Ovary (tissue), 9 donors: Measurements from ENCODE around the gene LIN28B. TPM values are rescaled to one million over a fixed set of nuclear protein-coding genes. Genes with fewer than 3 reads are reported as not detected.

Source experiments
- DNase-seq, 5 donors: peaks; one replicate each; pipeline ENCODE4 v3.0.0-alpha.2; 2019 to 2020
- H3K27ac ChIP-seq, 2 donors: fragments of 200-600 bp; one replicate each; pipeline versions ENCODE4 v1.5.1 to v1.8.0; 2019 to 2022
- H3K27me3 ChIP-seq: fragments of 200-600 bp; one replicate; pipeline ENCODE4 v1.8.0; 2022
- H3K36me3 ChIP-seq: fragments of 200-600 bp; sonication (generic); one replicate; pipeline ENCODE4 v1.5.1; 2019
- H3K4me1 ChIP-seq: one replicate; pipeline ENCODE4 v1.8.1; 2013; ENCODE audit warnings: mild to moderate bottlenecking, moderate library complexity; ENCODE audit not compliant: insufficient read depth
- H3K4me3 ChIP-seq: fragments of 200-600 bp; sonication (generic); one replicate; pipeline ENCODE4 v1.5.1; 2017
- H3K9me3 ChIP-seq, 2 donors: fragments of 200-600 bp in 1 of 2; sonication (generic) in 1 of 2; one replicate each; pipeline versions ENCODE4 v1.5.1 to v1.8.1; 2013 to 2019; ENCODE audit warnings: mild to moderate bottlenecking in 1 of 2, moderate library complexity in 1 of 2
- CTCF ChIP-seq, 3 donors: fragments of 450-650 bp in 2 of 3; fragments of 200-600 bp in 1 of 3; IDR thresholded peaks; one replicate each; pipeline versions ENCODE4 v1.5.1 to v1.8.0; 2016 to 2022; ENCODE audit warnings: antibody characterized with exemption in 3 of 3, mild to moderate bottlenecking in 1 of 3
- EP300 ChIP-seq: sonication (generic); formaldehyde crosslinking; IDR thresholded peaks from one replicate; pipeline ENCODE4 v1.6.1; 2017; ENCODE audit warnings: antibody characterized with exemption
- POLR2A ChIP-seq: fragments of 450-650 bp; IDR thresholded peaks from one replicate; pipeline ENCODE4 v1.6.1; 2017; ENCODE audit warnings: antibody characterized with exemption, mild to moderate bottlenecking, moderate library complexity
- WGBS, 3 donors: extraction: QIAGEN DNeasy Blood & Tissue Kit in 1 of 3; methylation state at CpG; one replicate each; pipeline versions ENCODE4 v1.1.5 to v1.1.7; 2013 to 2017; 5-methylcytosine and 5-hydroxymethylcytosine counted together
- intact Hi-C, 4 donors: fragments of 100-400 bp; cut with DNase I; formaldehyde crosslinking; loops; one replicate each; pipeline versions ENCODE4 v1.11.0 to v1.15.1; 2022 to 2023
- polyA plus RNA-seq, 2 donors: library from polyadenylated mRNA; stranded (reverse); fragments of 200-250 nt in 1 of 2; fragments of 350-450 nt in 1 of 2; fragmentation: Illumina TruSeq in 1 of 2; extraction: RNeasy Lipid Tissue Mini Kit (QIAGEN cat#74804) in 1 of 2; gene quantifications; one replicate each; pipeline ENCODE4 v1.2.3, GENCODE V29; 2013 to 2014
- total RNA-seq, 7 donors: library from RNA; depleted of rRNA in 2 of 7; stranded (reverse); fragments of >200 nt in 2 of 7; fragmentation: NEBNext Ultra II Directional in 3 of 7; extraction: Animal tissue kit (Norgen Biotek cat#: 25700) in 3 of 7; gene quantifications; one replicate each; pipeline versions ENCODE4 v1.1.0 to v1.2.4, GENCODE V29; 2016 to 2023
- donor health status: DM: no; HTN: no; CAD: no; lungs with moderate emphysema.
- donor health status: DM: no; HTN: no; CAD: no.
- donor health status: Bipolar disorder and iron deficiency.
- donor health status: DM: yes; HTN: yes; CAD: no.
- donor health status: DM: no; HTN: no; CAD: no.
- donor health status: DM: yes; HTN: yes; CAD: no.

LIN28B gene
- total and polyA plus RNA-seq, 9 donors, result 0.15 TPM; not detected in 8

GRCh38 chr6:104940238-104940892 is 16.5 kb upstream of the LIN28B start:
- Histone ChIP-seq H3K36me3 (no peaks in the 10 kb centered on the region), H3K4me1 (peaks cover 6% of the 10 kb centered on the region), H3K4me3 (no peak overlapping the region), H3K27ac (no peak overlapping the region), H3K27me3 (no peaks in the 10 kb centered on the region), H3K9me3 (peaks cover 0 to 17% of the 10 kb centered on the region in 2 donors)
- no peak for TF ChIP-seq CTCF (IDR thresholded peaks at IDR 0.05)
- TF ChIP-seq EP300, result no peak
- no peak for TF ChIP-seq POLR2A
- intact Hi-C loops, result no loop called here
- 5 to 10% (median 8%) methylated on average over 69 to 88 of the region's 88 CpGs for WGBS, 3 donors
- no peak for DNase-seq

GRCh38 chr6:104940893-104941728 is 15.8 kb upstream of the LIN28B start:
- intact Hi-C loops, result no loop called here
- TF ChIP-seq CTCF (IDR thresholded peaks at IDR 0.05) (no peak), EP300 (no peak), POLR2A (no peak)
- no peaks in the 10 kb centered on the region for H3K36me3 ChIP-seq
- peak in 3 of 5 donors; percentile 15 to 54 (median 27) for DNase-seq
- no peak overlapping the region for H3K4me3 ChIP-seq
- peaks cover 0 to 17% of the 10 kb centered on the region in 2 donors for H3K9me3 ChIP-seq
- 2 to 3% (median 2%) methylated on average over 85 to 104 of the region's 104 CpGs for WGBS, 3 donors
- no peak overlapping the region for H3K27ac ChIP-seq
- no peaks in the 10 kb centered on the region for H3K27me3 ChIP-seq
- peaks cover 6% of the 10 kb centered on the region for H3K4me1 ChIP-seq

- intact Hi-C loops, result no loop called here
- no peak for DNase-seq
- Histone ChIP-seq H3K36me3 (no peaks in the 10 kb centered on the region), H3K4me1 (peaks cover 6% of the 10 kb centered on the region), H3K27me3 (no peaks in the 10 kb centered on the region), H3K4me3 (no peak overlapping the region), H3K27ac (no peak overlapping the region), H3K9me3 (peaks cover 0 to 17% of the 10 kb centered on the region in 2 donors)
- 11 to 12% (median 12%) methylated on average over 7 of the region's 7 CpGs for WGBS, 3 donors
- TF ChIP-seq POLR2A (no peak), CTCF (IDR thresholded peaks at IDR 0.05) (no peak), EP300 (no peak)
Measured at GRCh38 chr6:104941729-104942091, 15.2 kb upstream of the LIN28B start.

- no peak overlapping the region for H3K27ac ChIP-seq
- 48 to 67% (median 59%) methylated on average over 3 of the region's 3 CpGs for WGBS, 3 donors
- H3K9me3 ChIP-seq, result peaks cover 0 to 13% of the 10 kb centered on the region in 2 donors
- no peaks in the 10 kb centered on the region for H3K36me3 ChIP-seq
- intact Hi-C loops, result no loop called here
- TF ChIP-seq EP300 (no peak), POLR2A (no peak), CTCF (IDR thresholded peaks at IDR 0.05) (no peak)
- no peaks in the 10 kb centered on the region for H3K27me3 ChIP-seq
- DNase-seq, result no peak
- peaks cover 6% of the 10 kb centered on the region for H3K4me1 ChIP-seq
- no peak overlapping the region for H3K4me3 ChIP-seq
Measured at GRCh38 chr6:104943781-104944180, 13.1 kb upstream of the LIN28B start.
